GM19467 (cell line): ENCODE measurements around the gene ABHD3.
"Not testable (repeated sequence)": the region's sequence is repeated elsewhere in the genome, so short reads cannot be mapped to it uniquely, and the experiment has no call there.

Source experiments
- ATAC-seq: cut with Tn5 transposase; IDR thresholded peaks from one replicate; pipeline ENCODE4 v1.9.1; 2021; ENCODE audit warnings: mild to moderate bottlenecking, moderate library complexity; ENCODE audit not compliant: unreplicated experiment

ABHD3 gene

GRCh38 chr18:21704603-21705364, at the start of gene ABHD3:
TSS of gene ABHD3 (minus strand) at chr18:21704774. CDS start at chr18:21704665, 109 bp downstream.
- ATAC-seq = peak; percentile 93

GRCh38 chr18:21747764-21748693, 43.5 kb upstream of the ABHD3 start:
- no peak for ATAC-seq

DNA sequence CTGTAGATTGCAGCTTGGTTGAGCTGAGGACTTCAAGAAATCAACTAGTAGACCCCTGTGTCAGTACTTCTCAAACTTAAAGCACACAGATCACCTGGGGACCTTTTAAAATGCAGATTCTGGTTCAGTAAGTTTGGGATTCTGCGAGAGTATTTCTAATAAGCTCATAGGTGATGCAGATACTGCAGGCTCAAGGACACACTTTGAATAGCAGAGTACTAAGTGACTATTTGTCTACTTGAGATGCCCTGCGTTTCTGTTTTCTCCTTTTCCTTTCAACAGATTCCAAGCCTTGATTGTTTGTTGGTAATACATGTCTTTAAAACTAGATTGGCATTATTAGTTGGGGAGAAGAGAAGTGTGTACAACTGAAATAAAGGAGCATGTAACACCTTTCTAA, 42.7 kb upstream of the ABHD3 start:
- ATAC-seq = no peak

DNA sequence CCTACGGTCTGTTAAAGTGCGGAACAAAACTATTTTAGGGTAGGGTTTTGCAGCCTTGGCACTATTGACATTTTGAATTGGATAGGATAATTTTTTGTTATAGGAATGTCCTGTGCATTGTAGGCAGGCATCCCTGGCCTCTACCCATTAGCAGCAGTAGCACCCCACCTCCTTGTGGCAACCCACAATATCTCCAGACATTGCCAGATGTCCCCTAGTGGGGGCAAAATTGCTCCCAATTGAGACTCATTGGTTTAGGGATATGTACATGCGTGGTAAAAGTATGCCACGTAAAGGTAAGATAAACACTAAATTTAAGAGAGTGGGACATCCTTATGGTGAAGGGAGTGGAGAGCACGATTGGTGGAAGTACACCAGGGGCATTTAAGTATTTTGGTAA, 40.7 kb upstream of the ABHD3 start:
- no peak for ATAC-seq

DNA sequence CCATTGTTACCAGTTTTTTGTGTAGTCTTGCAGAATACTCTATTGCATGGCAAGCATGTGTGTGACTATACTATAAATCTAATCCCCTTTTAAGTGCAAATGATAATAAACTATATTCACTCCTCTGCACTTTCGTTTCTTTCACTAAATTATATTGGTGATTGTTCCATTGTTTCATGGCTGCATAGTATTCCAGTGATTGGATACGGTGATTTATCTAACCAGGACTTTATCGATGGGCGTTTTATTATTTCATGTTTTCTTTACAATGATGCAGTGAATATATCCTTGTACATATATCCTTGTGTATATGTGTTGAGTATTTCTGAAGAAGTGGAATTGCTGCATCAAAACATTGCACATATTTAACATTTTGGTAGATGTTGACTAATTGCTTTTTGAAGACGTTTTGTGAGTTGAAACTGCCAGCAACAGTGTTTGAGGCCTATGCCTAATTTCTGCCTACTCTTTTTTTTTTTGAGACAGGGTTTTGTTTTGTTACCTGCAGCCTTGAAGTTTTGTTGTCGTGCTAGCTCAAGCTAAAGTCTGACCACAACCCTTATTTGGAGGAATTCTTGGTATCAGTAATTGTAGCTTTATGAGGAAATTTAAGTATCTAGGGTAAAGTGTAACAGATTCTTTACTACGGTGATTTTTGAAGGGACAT, 38.7 kb upstream of the ABHD3 start:
- no peak for ATAC-seq

GRCh38 chr18:21742315-21742687, 37.7 kb upstream of the ABHD3 start:
- no peak for ATAC-seq

DNA sequence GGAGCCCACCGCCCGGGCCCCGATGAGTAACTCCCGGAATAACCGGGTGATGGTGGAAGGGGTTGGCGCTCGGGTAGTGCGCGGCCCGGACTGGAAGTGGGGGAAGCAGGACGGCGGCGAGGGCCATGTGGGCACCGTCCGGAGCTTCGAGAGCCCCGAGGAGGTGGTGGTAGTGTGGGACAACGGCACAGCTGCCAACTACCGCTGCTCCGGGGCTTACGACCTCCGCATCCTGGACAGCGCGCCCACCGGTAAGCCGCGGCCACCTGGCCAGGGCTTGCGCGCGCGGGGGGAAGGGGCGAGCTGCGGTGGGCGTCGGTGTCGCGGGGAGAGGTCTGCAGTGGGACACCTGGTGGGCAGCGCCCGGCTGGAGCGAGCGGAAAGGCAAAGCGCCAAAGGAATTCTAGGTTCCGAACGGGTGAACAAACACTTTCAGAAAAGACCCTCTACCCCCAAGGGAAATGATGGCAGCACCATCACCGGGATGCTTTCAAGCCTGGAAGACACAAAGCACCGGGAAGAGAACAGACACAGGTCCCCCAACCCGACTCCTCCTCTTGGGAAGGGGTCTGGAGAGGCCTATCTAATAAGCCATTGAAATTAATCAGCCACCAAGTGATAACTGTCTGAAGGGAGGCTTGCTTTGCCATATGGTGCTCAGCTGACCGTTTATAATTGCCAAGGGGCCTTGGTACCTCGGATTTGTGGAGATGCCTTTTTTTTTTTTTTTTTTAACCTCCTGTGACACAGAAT, 37.2 kb upstream of the ABHD3 start:
- ATAC-seq = peak; percentile 10

DNA sequence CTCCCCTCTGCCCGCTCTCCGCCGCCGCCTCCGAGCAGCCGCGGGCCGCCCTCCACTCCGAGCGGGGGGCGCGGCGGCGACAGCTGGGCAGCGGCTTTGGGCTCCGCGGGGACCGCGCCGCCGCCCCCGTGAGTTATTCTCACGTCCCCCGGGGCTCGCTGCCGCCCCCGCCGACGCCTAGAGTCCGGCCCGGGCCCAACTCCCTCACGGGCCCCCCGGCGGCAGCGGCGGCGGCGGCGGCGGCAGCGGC, 36.7 kb upstream of the ABHD3 start:
- no peak for ATAC-seq

GRCh38 chr18:21740538-21741311, 36.2 kb upstream of the ABHD3 start, which contains the start of gene MIB1:
TSS of gene MIB1 (plus strand) at chr18:21740792. CDS start at chr18:21741584, 792 bp downstream.
- ATAC-seq = peak; percentile 95

DNA sequence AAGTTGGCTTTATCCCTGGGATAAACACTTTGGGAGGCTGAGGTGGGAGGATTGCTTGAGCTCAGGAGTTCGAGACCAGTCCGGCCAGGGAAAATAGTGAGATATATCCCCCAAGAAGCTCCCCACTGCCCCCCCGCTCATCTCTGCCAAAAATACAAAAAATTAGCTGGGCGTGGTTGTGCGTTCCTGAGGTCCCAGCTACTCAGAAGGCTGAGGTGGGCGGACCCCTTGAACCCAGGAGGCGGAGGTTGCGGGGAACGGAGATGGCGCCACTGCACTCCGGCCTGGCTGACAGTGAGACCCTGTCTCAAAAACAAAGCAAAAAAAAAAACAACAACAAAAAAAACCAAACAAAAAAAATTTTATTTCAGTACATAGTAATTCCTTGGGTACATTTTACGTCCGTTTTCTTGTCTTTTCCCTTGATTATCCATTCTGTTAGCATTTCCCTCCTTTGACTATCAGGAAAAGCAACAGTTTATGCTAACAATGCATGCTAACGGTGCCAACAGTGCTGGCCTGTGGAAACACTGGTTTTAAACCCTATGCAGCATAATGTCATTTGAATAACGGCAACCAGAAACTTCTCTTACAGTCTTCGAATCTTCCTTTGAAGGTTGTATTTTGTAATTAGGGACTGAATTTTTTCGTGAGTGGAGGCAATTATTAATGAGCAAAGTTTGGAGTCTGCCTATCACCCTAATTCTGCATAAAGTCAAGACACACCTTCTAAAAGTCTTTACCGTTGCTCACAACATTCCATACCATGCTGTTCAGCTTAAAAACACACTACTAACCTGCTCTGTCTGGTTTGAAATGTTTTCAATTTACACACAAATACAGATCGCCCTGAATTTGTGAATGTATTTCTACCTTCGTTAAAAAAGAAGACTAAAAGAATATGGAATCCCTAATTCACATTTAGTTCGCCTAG, 35.3 kb upstream of the ABHD3 start:
- ATAC-seq = peak; percentile 16

DNA sequence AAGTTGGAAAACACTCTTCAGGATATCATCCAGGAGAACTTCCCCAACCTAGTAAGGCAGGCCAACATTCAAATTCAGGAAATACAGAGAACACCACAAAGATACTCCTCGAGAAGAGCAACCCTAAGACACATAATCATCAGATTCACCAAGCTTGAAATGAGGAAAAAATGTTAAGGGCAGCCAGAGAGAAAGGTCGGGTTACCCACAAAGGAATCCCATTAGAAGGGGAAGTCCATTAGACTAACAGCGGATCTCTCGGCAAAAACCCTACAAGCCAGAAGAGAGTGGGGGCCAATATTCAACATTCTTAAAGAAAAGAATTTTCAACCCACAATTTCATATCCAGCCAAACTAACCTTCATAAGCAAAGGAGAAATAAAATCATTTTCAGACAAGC, 32.4 kb upstream of the ABHD3 start:
- ATAC-seq = not testable (repeated sequence)

GRCh38 chr18:21735452-21736015, 31.0 kb upstream of the ABHD3 start:
- no peak for ATAC-seq

- ATAC-seq = no peak
Observed at GRCh38 chr18:21733011-21733410, 28.4 kb upstream of the ABHD3 start.

DNA sequence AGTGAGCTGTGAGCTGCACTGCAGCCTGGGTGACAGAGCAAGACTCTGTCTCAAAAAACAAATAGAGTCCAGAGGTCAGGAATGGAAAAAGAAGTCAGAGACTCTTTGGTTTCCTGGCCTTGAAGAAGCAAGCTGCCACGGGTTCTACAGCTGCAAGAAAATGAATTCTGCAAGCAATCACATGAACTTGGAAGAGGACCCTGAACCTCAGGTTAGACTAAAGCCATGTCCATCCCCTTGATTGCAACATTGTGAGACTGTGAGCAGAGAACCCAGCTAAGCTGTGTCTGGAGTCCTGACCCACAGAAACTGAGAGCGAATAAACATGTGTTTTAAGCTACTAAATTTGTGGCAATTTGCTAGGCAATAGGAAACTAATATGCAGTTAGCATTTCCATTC, 23.1 kb upstream of the ABHD3 start:
- no peak for ATAC-seq

- ATAC-seq = no peak
Observed at GRCh38 chr18:21725201-21725600, 20.6 kb upstream of the ABHD3 start.

GRCh38 chr18:21722687-21723086, 18.1 kb upstream of the ABHD3 start:
- no peak for ATAC-seq

DNA sequence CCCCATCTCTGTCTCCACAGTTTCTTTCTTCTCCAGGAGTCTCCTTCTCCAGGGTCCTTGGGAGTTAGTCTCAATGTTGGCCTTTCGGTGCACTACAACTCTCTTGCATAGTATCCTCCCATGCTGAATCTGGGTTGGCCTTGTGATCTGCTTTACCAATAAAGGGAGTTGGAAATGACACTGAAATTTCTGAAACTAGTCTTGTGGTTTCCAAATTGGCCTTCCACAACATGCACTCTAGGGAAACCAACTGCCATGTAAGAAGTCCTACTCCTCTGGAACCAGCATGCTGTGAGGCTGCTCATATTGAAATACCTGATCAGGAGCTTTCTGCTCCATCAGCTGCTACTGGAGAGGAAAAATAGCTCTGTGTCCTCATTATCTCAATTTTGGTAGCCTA, 9.9 kb upstream of the ABHD3 start:
- ATAC-seq = no peak

DNA sequence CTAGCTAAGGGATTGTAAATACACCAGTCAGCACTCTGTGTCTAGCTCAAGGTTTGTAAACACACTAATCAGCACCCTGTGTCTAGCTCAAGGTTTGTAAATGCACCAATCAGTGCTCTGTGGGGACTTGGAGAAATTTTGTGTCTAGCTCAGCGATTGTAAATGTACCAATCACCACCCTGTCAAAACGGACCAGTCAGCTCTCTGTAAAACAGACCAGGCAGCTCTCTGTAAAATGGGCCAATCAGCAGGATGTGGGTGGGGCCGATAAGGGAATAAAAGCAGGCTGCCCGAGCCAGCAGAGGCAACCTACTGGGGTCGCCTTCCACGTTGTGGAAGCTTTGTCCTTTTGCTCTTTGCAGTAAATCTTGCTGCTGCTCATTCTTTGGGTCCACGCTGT, 2.6 kb upstream of the ABHD3 start:
- not testable (repeated sequence) for ATAC-seq

GRCh38 chr18:21706386-21706865, 1.9 kb upstream of the ABHD3 start:
- ATAC-seq = no peak
